ENCODE data around the gene SUPT4H1. TPM values are rescaled to one million over a fixed set of nuclear protein-coding genes. Genes with fewer than 3 reads are reported as not detected.

The SUPT4H1 gene
- total RNA-seq, 1 donor from 2014 or later = 55.2 TPM

- H3K4me1 ChIP-seq = no peaks in the 10 kb centered on the region
- peaks cover 10% of the 10 kb centered on the region for H3K9me3 ChIP-seq (replicated peaks)
- no peak overlapping the region for H3K27ac ChIP-seq (replicated peaks)
- no peak for DNase-seq
- peaks cover 25% of the 10 kb centered on the region for H3K27me3 ChIP-seq (ENCODE audit: low read depth)
- TF ChIP-seq CTCF (IDR thresholded peaks at IDR 0.05; ENCODE audit: borderline replicate concordance) = no peak
- H3K4me3 ChIP-seq = no peak overlapping the region
- intact Hi-C loops (cut with micrococcal nuclease) = loop anchor here (10.0 kb wide), 1 partner anchor 143 kb away; no protein-coding TSS in a partner anchor
- H3K36me3 ChIP-seq = no peaks in the 10 kb centered on the region
These were observed 50.4 kb downstream of the SUPT4H1 start for GRCh38 chr17:58301504-58302150.

GRCh38 chr17:58300336-58300735 is 51.7 kb downstream of the SUPT4H1 start:
- intact Hi-C loops (cut with micrococcal nuclease) = loop anchor here (10.0 kb wide), 1 partner anchor 144 kb away; no protein-coding TSS in a partner anchor

More at GRCh38 chr17:58300336-58300735, 51.7 kb downstream of the SUPT4H1 start:
- no peak overlapping the region for H3K4me3 ChIP-seq
- peaks cover 10% of the 10 kb centered on the region for H3K9me3 ChIP-seq (replicated peaks)
- no peaks in the 10 kb centered on the region for H3K4me1 ChIP-seq
- H3K27me3 ChIP-seq (ENCODE audit: low read depth) = peaks cover 21% of the 10 kb centered on the region
- DNase-seq = no peak
- TF ChIP-seq CTCF (IDR thresholded peaks at IDR 0.05; ENCODE audit: borderline replicate concordance) = no peak
- H3K36me3 ChIP-seq = no peaks in the 10 kb centered on the region
- H3K27ac ChIP-seq (replicated peaks) = no peak overlapping the region

Small RNAs within 50 kb of the gene (microRNA-seq; reads per million reads assigned to microRNA genes)
- not detected for gene MIR4736

Other genes with a start within 250 kb of the SUPT4H1 start
- not detected for gene OR4D1, start 203.8 kb downstream of the SUPT4H1 start, total RNA-seq
- gene OR4D2, start 185.2 kb downstream of the SUPT4H1 start, total RNA-seq = not detected
- not detected for gene EPX, start 159.5 kb downstream of the SUPT4H1 start, total RNA-seq
- gene MKS1, start 132.9 kb downstream of the SUPT4H1 start, total RNA-seq = 10.8 TPM
- not detected for gene LPO, start 113.6 kb downstream of the SUPT4H1 start, total RNA-seq
- 0.05 TPM for gene MPO, start 71.3 kb downstream of the SUPT4H1 start, total RNA-seq
- gene TSPOAP1, start 23.4 kb downstream of the SUPT4H1 start, total RNA-seq = 12.8 TPM
- 4.7 TPM for gene RNF43, start 65.3 kb upstream of the SUPT4H1 start, total RNA-seq
- gene HSF5, start 136.2 kb upstream of the SUPT4H1 start, total RNA-seq = not detected
- 24.0 TPM for gene MTMR4, start 162.4 kb upstream of the SUPT4H1 start, total RNA-seq